Measurements from ENCODE around the gene RAI1. TPM values are rescaled to one million over a fixed set of nuclear protein-coding genes. Genes with fewer than 3 reads are reported as not detected.
"Not testable (repeated sequence)": the region's sequence is repeated elsewhere in the genome, so short reads cannot be mapped to it uniquely, and the experiment has no call there.

Gene RAI1
- total and polyA plus RNA-seq, 10 donors = 5.4 to 61.9 (median 35.2) TPM

GRCh38 chr17:17675416-17675815 is 5.8 kb upstream of the RAI1 start:
- WGBS, 5 donors = 87 to 92% (median 88%) methylated on average over 6 of the region's 6 CpGs
- no peak for TF ChIP-seq CTCF (IDR thresholded peaks at IDR 0.05 in 8 of 11, conservative IDR thresholded peaks at IDR 0.05 in 3 of 11)
- TF ChIP-seq POLR2A (IDR thresholded peaks at IDR 0.05) = no peak
- TF ChIP-seq POLR2AphosphoS5 (IDR thresholded peaks at IDR 0.05) = no peak
- no peak overlapping the region for H3K27ac ChIP-seq
- H3K4me1 ChIP-seq = peaks cover 4 to 51% (median 31%) of the 10 kb centered on the region in 6 donors
- no peaks in the 10 kb centered on the region for H3K36me3 ChIP-seq
- no peaks in the 10 kb centered on the region for H3K9me3 ChIP-seq
- intact Hi-C loops (cut with DNase I; ENCODE audit: low total_unique reads) = no loop called here
- DNase-seq = no peak
- H3K27me3 ChIP-seq (replicated peaks in 1 of 7) = no peaks in the 10 kb centered on the region
- no peak overlapping the region for H3K4me3 ChIP-seq

- Histone ChIP-seq H3K36me3 (no peaks in the 10 kb centered on the region), H3K9me3 (no peaks in the 10 kb centered on the region), H3K4me3 (no peak overlapping the region), H3K4me1 (peaks cover 4 to 57% (median 36%) of the 10 kb centered on the region in 6 donors), H3K27ac (peak overlapping the region in 1 of 8 donors; percentile 13), H3K27me3 (replicated peaks in 1 of 7) (no peaks in the 10 kb centered on the region)
- no peak for TF ChIP-seq POLR2AphosphoS5 (IDR thresholded peaks at IDR 0.05)
- TF ChIP-seq POLR2A (IDR thresholded peaks at IDR 0.05) = no peak
- no peak for TF ChIP-seq CTCF (IDR thresholded peaks at IDR 0.05 in 8 of 11, conservative IDR thresholded peaks at IDR 0.05 in 3 of 11)
- peak; percentile 27 for DNase-seq
- 54 to 66% (median 61%) methylated on average over 10 to 11 of the region's 11 CpGs for WGBS, 5 donors
- intact Hi-C loops (cut with DNase I; ENCODE audit: low total_unique reads) = no loop called here
These were observed 5.2 kb upstream of the RAI1 start for GRCh38 chr17:17675925-17676534.

- intact Hi-C loops (cut with DNase I; ENCODE audit: low total_unique reads) = no loop called here
- H3K36me3 ChIP-seq = no peaks in the 10 kb centered on the region
- TF ChIP-seq CTCF (IDR thresholded peaks at IDR 0.05 in 8 of 11, conservative IDR thresholded peaks at IDR 0.05 in 3 of 11) (no peak), POLR2AphosphoS5 (IDR thresholded peaks at IDR 0.05) (no peak)
- WGBS, 5 donors = 89 to 97% (median 92%) methylated on average over 6 of the region's 6 CpGs
- no peak overlapping the region for H3K27ac ChIP-seq
- H3K4me3 ChIP-seq = no peak overlapping the region
- H3K9me3 ChIP-seq = no peaks in the 10 kb centered on the region
- peaks cover 4 to 52% (median 33%) of the 10 kb centered on the region in 6 donors for H3K4me1 ChIP-seq
- no peak for DNase-seq
- H3K27me3 ChIP-seq (replicated peaks in 1 of 7) = no peaks in the 10 kb centered on the region
These were observed 4.5 kb upstream of the RAI1 start for GRCh38 chr17:17676752-17677151.

GRCh38 chr17:17677299-17678040 is 3.8 kb upstream of the RAI1 start:
- H3K36me3 ChIP-seq = no peaks in the 10 kb centered on the region
- no peak for TF ChIP-seq POLR2AphosphoS5 (IDR thresholded peaks at IDR 0.05)
- no peak for TF ChIP-seq POLR2A (IDR thresholded peaks at IDR 0.05)
- TF ChIP-seq CTCF (IDR thresholded peaks at IDR 0.05 in 8 of 11, conservative IDR thresholded peaks at IDR 0.05 in 3 of 11) = no peak
- no peaks in the 10 kb centered on the region for H3K27me3 ChIP-seq (replicated peaks in 1 of 7)
- H3K4me1 ChIP-seq = peaks cover 0 to 51% (median 26%) of the 10 kb centered on the region in 6 donors
- WGBS, 5 donors = 77 to 82% (median 79%) methylated on average over 2 of the region's 2 CpGs
- DNase-seq = no peak
- H3K4me3 ChIP-seq = no peak overlapping the region
- intact Hi-C loops (cut with DNase I; ENCODE audit: low total_unique reads) = no loop called here
- no peak overlapping the region for H3K27ac ChIP-seq
- no peaks in the 10 kb centered on the region for H3K9me3 ChIP-seq

GRCh38 chr17:17678063-17678699 is 3.1 kb upstream of the RAI1 start:
- peaks cover 1 to 51% (median 24%) of the 10 kb centered on the region in 6 donors for H3K4me1 ChIP-seq
- DNase-seq; H3K4me3 ChIP-seq; intact Hi-C loops (cut with DNase I; ENCODE audit: low total_unique reads); H3K36me3 ChIP-seq; H3K27me3 ChIP-seq (replicated peaks in 1 of 7); H3K9me3 ChIP-seq; H3K27ac ChIP-seq: not testable (repeated sequence)
- 88 to 95% (median 89%) methylated on average over 5 of the region's 5 CpGs for WGBS, 5 donors

All from spleen (tissue), 11 donors.